B cell (primary cell): Measurements from ENCODE around the gene GABPB1. TPM values are rescaled to one million over a fixed set of nuclear protein-coding genes. Genes with fewer than 3 reads are reported as not detected.

Source experiments
- ATAC-seq: fragments of 200-7000 bp; cut with Tn5 transposase; one replicate; pipeline ENCODE4 v1.10.0; 2021; ENCODE audit warnings: low read depth, mild to moderate bottlenecking, moderate number of reproducible peaks, moderate library complexity
- CTCF ChIA-PET: fragments of 350-600 bp; sonication (Branson Sonifier 250); formaldehyde crosslinking; loops from one replicate; lab custom pipeline; 2021; ENCODE audit warnings: antibody characterized with exemption, inconsistent platforms; lab: Charles Lee
- POLR2A ChIA-PET: fragments of 350-600 bp; sonication (Branson Sonifier 250); formaldehyde crosslinking; loops from one replicate; lab custom pipeline; 2021; ENCODE audit warnings: antibody characterized with exemption; lab: Charles Lee
- DNase-seq: peaks from one replicate; pipeline ENCODE4 v3.0.0; 2013
- H2AFZ ChIP-seq: 2 replicates; pipeline ENCODE4 v1.6.1; 2012; ENCODE audit warnings: mild to moderate bottlenecking, low read depth, low read length; ENCODE audit not compliant: insufficient read depth, poor library complexity, severe bottlenecking
- H3K27ac ChIP-seq, 2 donors: 1 replicate in 1 of 2; 2 replicates in 1 of 2; pipeline ENCODE4 v1.5.1; 2012 to 2013; ENCODE audit warnings: low read length in 2 of 2, mild to moderate bottlenecking in 2 of 2, moderate library complexity in 1 of 2
- H3K27me3 ChIP-seq, 4 experiments: fragments of 200-600 bp in 1 of 4; sonication (generic) in 1 of 4; replicated peaks in 1 of 4; 1 replicate in 2 of 4; 2 replicates in 2 of 4; pipeline versions ENCODE4 v1.6.1 to v1.7.0; 2013 to 2016; ENCODE audit warnings: low read length in 3 of 4, mild to moderate bottlenecking in 2 of 4, mixed read lengths in 1 of 4, moderate library complexity in 1 of 4; ENCODE audit not compliant: insufficient read depth in 4 of 4, control insufficient read depth in 3 of 4; ENCODE audit errors: control extremely low read depth in 1 of 4
- H3K36me3 ChIP-seq, 2 experiments: replicated peaks in 1 of 2; 1 replicate in 1 of 2; 2 replicates in 1 of 2; pipeline versions ENCODE4 v1.6.1 to v1.7.1; 2013; ENCODE audit warnings: low read length in 1 of 2; ENCODE audit not compliant: insufficient read depth in 2 of 2, control insufficient read depth in 1 of 2; ENCODE audit errors: control extremely low read depth in 1 of 2, extremely low read depth in 1 of 2
- H3K4me1 ChIP-seq, 2 donors: fragments of 200-600 bp in 1 of 2; sonication (generic) in 1 of 2; 1 replicate in 1 of 2; 2 replicates in 1 of 2; pipeline versions ENCODE4 v1.5.1 to v1.6.1; 2013 to 2017; ENCODE audit warnings: low read length in 2 of 2; ENCODE audit not compliant: control insufficient read depth in 2 of 2, insufficient read depth in 2 of 2
- H3K4me2 ChIP-seq: replicated peaks from 2 replicates; pipeline ENCODE3; 2012; ENCODE audit warnings: mild to moderate bottlenecking, low read depth, low read length; ENCODE audit not compliant: poor library complexity, severe bottlenecking
- H3K4me3 ChIP-seq, 5 experiments: fragments of 200-600 bp in 1 of 5; sonication (generic) in 1 of 5; 1 replicate in 3 of 5; 2 replicates in 2 of 5; pipeline versions ENCODE4 v1.5.1 to v1.7.0; 2011 to 2016; ENCODE audit warnings: low read length in 4 of 5, mild to moderate bottlenecking in 4 of 5, low read depth in 2 of 5, control low read depth in 1 of 5, moderate library complexity in 1 of 5; ENCODE audit not compliant: insufficient read depth in 1 of 5; ENCODE audit errors: control extremely low read depth in 1 of 5, extremely low read depth in 1 of 5
- H3K79me2 ChIP-seq: fragments of 200-600 bp; sonication (generic); one replicate; pipeline ENCODE4 v1.6.0; 2016; ENCODE audit warnings: low read length; ENCODE audit not compliant: control insufficient read depth, insufficient read depth
- H3K9ac ChIP-seq: fragments of 200-600 bp; sonication (generic); 2 replicates; pipeline ENCODE4 v1.6.1; 2017; ENCODE audit warnings: mild to moderate bottlenecking, low read length, moderate library complexity
- H3K9me3 ChIP-seq, 3 donors: one replicate each; pipeline versions ENCODE4 v1.6.1 to v1.7.1; 2013; ENCODE audit warnings: low read length in 2 of 3; ENCODE audit not compliant: control insufficient read depth in 2 of 3, insufficient read depth in 1 of 3; ENCODE audit errors: control extremely low read depth in 1 of 3
- H4K20me1 ChIP-seq: 2 replicates; pipeline ENCODE4 v1.6.0; 2012; ENCODE audit warnings: mild to moderate bottlenecking, low read length; ENCODE audit not compliant: insufficient read depth, control insufficient read depth, poor library complexity, severe bottlenecking
- H3K27ac Mint-ChIP-seq: one replicate; pipeline ENCODE4 v1.8.0; 2021; ENCODE audit warnings: mixed read lengths
- H3K27me3 Mint-ChIP-seq: one replicate; pipeline ENCODE4 v1.8.0; 2021; ENCODE audit warnings: mixed read lengths
- H3K4me1 Mint-ChIP-seq: one replicate; pipeline ENCODE4 v1.8.0; 2021; ENCODE audit warnings: mixed read lengths
- H3K4me3 Mint-ChIP-seq: one replicate; pipeline ENCODE4 v1.8.0; 2021; ENCODE audit warnings: mixed read lengths
- H3K9me3 Mint-ChIP-seq: one replicate; pipeline ENCODE4 v1.8.0; 2022; ENCODE audit warnings: mixed read lengths; ENCODE audit not compliant: insufficient read depth
- CTCF ChIP-seq: fragments of 200-600 bp; IDR thresholded peaks from one replicate; pipeline ENCODE4 v1.8.0; 2022; ENCODE audit warnings: antibody characterized with exemption, mild to moderate bottlenecking
- EZH2 ChIP-seq: IDR thresholded peaks from 2 replicates; pipeline ENCODE4 v1.6.1; 2012; ENCODE audit warnings: borderline replicate concordance, low read depth, mild to moderate bottlenecking, moderate library complexity, low read length; ENCODE audit not compliant: insufficient read depth, poor library complexity, severe bottlenecking
- WGBS: methylation state at CpG from one replicate; pipeline ENCODE4 v1.1.5; 2013; ENCODE audit warnings: missing lambda C conversion rate; ENCODE audit not compliant: insufficient coverage; 5-methylcytosine and 5-hydroxymethylcytosine counted together
- intact Hi-C: fragments of 100-400 bp; cut with micrococcal nuclease; formaldehyde crosslinking; loops from one replicate; pipeline ENCODE4 v1.10.0; 2022
- polyA plus RNA-seq: library from polyadenylated mRNA; depleted of rRNA; stranded (reverse); fragments of >200 nt; gene quantifications from 2 replicates; pipeline ENCODE4 v1.2.3, GENCODE V29; 2012
- total RNA-seq, 2 donors: library from RNA; stranded (reverse); fragments of 120-200 nt in 1 of 2; gene quantifications; 1 replicate in 1 of 2; 2 replicates in 1 of 2; pipeline versions ENCODE4 v1.2.3 to v1.2.4, GENCODE V29; 2013 to 2022

GABPB1 gene
- total and polyA plus RNA-seq, 2 donors (not counting 1 experiment from before 2014, with no cell fraction given): 24.1 to 37.1 TPM

- Histone ChIP-seq H3K9ac (no peak overlapping the region), H3K79me2 (no peaks in the 10 kb centered on the region), H4K20me1 (no peaks in the 10 kb centered on the region), H3K9me3 (no peaks in the 10 kb centered on the region), H3K36me3 (no peaks in the 10 kb centered on the region), H3K27me3 (no peaks in the 10 kb centered on the region), H3K4me3 (no peak overlapping the region), H2AFZ (no peak overlapping the region), H3K4me2 (no peak overlapping the region), H3K4me1 (no peaks in the 10 kb centered on the region), H3K27ac (no peak overlapping the region)
- intact Hi-C loops: no loop called here
- Mint-ChIP-seq H3K4me1 (no peaks in the 10 kb centered on the region), H3K9me3 (no peaks in the 10 kb centered on the region), H3K27me3 (no peaks in the 10 kb centered on the region), H3K27ac (no peak overlapping the region), H3K4me3 (no peak overlapping the region)
- CTCF ChIA-PET: interaction anchor here (0.5 to 1.4 kb wide), 2 partner anchors 12 to 21 kb away, joined by 3 read pairs; no protein-coding TSS in a partner anchor
- WGBS: 100% methylated on average over 1 of the region's 3 CpGs
- TF ChIP-seq EZH2 (no peak), CTCF (no peak)
- POLR2A ChIA-PET: no interaction called here
- no peak for ATAC-seq
- DNase-seq: no peak
Observed at GRCh38 chr15:50228866-50229265, 126.1 kb downstream of the GABPB1 start.

GRCh38 chr15:50227076-50227475 is 127.9 kb downstream of the GABPB1 start:
- no peaks in the 10 kb centered on the region for H4K20me1 ChIP-seq
- POLR2A ChIA-PET: no interaction called here
- peaks cover 4% of the 10 kb centered on the region for H3K4me1 Mint-ChIP-seq

More at GRCh38 chr15:50227076-50227475, 127.9 kb downstream of the GABPB1 start:
- CTCF ChIA-PET: no interaction called here
- Histone ChIP-seq H3K36me3 (no peaks in the 10 kb centered on the region), H2AFZ (no peak overlapping the region), H3K79me2 (no peaks in the 10 kb centered on the region), H3K9ac (no peak overlapping the region), H3K4me1 (no peaks in the 10 kb centered on the region), H3K27ac (no peak overlapping the region), H3K27me3 (no peaks in the 10 kb centered on the region), H3K4me3 (no peak overlapping the region), H3K4me2 (no peak overlapping the region), H3K9me3 (no peaks in the 10 kb centered on the region)
- no peak for ATAC-seq
- TF ChIP-seq EZH2: no peak
- no peak for TF ChIP-seq CTCF
- Mint-ChIP-seq H3K9me3 (no peaks in the 10 kb centered on the region), H3K27me3 (no peaks in the 10 kb centered on the region), H3K27ac (no peak overlapping the region), H3K4me3 (no peak overlapping the region)
- 100% methylated on average over 3 of the region's 5 CpGs for WGBS
- intact Hi-C loops: no loop called here
- DNase-seq: no peak
